Keratinocyte (primary cell): Measurements from ENCODE around the gene PRDX5. TPM values are rescaled to one million over a fixed set of nuclear protein-coding genes. Genes with fewer than 3 reads are reported as not detected.

Experiments used
- DNase-seq: peaks from one replicate; pipeline ENCODE4 v3.0.0-alpha.2; 2011; ENCODE audit warnings: low read depth, missing footprints, low spot score
- FAIRE-seq: peaks from 2 replicates; lab custom pipeline; 2011; peaks lifted over from hg19 to GRCh38; lab: Jason Lieb, UNC
- H2AFZ ChIP-seq: 2 replicates; pipeline ENCODE4 v1.6.0; 2012; ENCODE audit warnings: low read length, control low read depth, inconsistent platforms; ENCODE audit not compliant: control insufficient read depth
- H3K27ac ChIP-seq: 2 replicates; pipeline ENCODE4 v1.5.1; 2011; ENCODE audit warnings: low read length; ENCODE audit not compliant: control insufficient read depth, insufficient read depth
- H3K27me3 ChIP-seq: 3 replicates; pipeline ENCODE4 v1.6.0; 2011; ENCODE audit warnings: low read length; ENCODE audit not compliant: control insufficient read depth, insufficient read depth; ENCODE audit errors: extremely low read depth
- H3K36me3 ChIP-seq, 2 experiments: 2 replicates in 1 of 2; 3 replicates in 1 of 2; pipeline ENCODE4 v1.5.1; 2011; ENCODE audit warnings: low read length in 2 of 2, mild to moderate bottlenecking in 1 of 2; ENCODE audit not compliant: control insufficient read depth in 2 of 2, insufficient read depth in 2 of 2; ENCODE audit errors: extremely low read depth in 1 of 2
- H3K4me1 ChIP-seq: 3 replicates; pipeline ENCODE4 v1.5.1; 2011; ENCODE audit warnings: low read length; ENCODE audit not compliant: control insufficient read depth, insufficient read depth; ENCODE audit errors: extremely low read depth
- H3K4me2 ChIP-seq: 3 replicates; pipeline ENCODE4 v1.6.0; 2011; ENCODE audit warnings: low read depth, low read length; ENCODE audit not compliant: control insufficient read depth, insufficient read depth; ENCODE audit errors: extremely low read depth
- H3K4me3 ChIP-seq, 3 experiments: fragments of 200-600 bp in 1 of 3; sonication (generic) in 1 of 3; 2 replicates in 2 of 3; 3 replicates in 1 of 3; pipeline ENCODE4 v1.5.1; 2011 to 2016; ENCODE audit warnings: low read length in 3 of 3, mild to moderate bottlenecking in 3 of 3, control low read depth in 2 of 3, inconsistent platforms in 1 of 3, low read depth in 1 of 3, mixed read lengths in 1 of 3, mixed run types in 1 of 3, moderate library complexity in 1 of 3; ENCODE audit not compliant: control insufficient read depth in 2 of 3, insufficient read depth in 2 of 3; ENCODE audit errors: extremely low read depth in 1 of 3
- H3K79me2 ChIP-seq: 2 replicates; pipeline ENCODE4 v1.6.0; 2012; ENCODE audit warnings: low read length; ENCODE audit not compliant: control insufficient read depth, insufficient read depth
- H3K9ac ChIP-seq: 3 replicates; pipeline ENCODE4 v1.6.0; 2011; ENCODE audit warnings: low read length; ENCODE audit not compliant: control insufficient read depth, insufficient read depth; ENCODE audit errors: extremely low read depth
- H3K9me1 ChIP-seq: 3 replicates; pipeline ENCODE4 v1.6.0; 2011; ENCODE audit warnings: low read length; ENCODE audit not compliant: control insufficient read depth, insufficient read depth; ENCODE audit errors: extremely low read depth
- H3K9me3 ChIP-seq: 2 replicates; pipeline ENCODE4 v1.5.1; 2012; ENCODE audit warnings: low read depth, low read length; ENCODE audit not compliant: control insufficient read depth
- H4K20me1 ChIP-seq: 3 replicates; pipeline ENCODE4 v1.6.0; 2011; ENCODE audit warnings: low read length; ENCODE audit not compliant: control insufficient read depth, insufficient read depth; ENCODE audit errors: extremely low read depth
- EZH2 ChIP-seq: IDR thresholded peaks from one replicate; pipeline ENCODE4 v1.6.1; 2012; ENCODE audit warnings: inconsistent platforms, mild to moderate bottlenecking, low read length, moderate library complexity
- dilution Hi-C: fragments of 300-500 bp; cut with MboI; formaldehyde crosslinking; loops from one replicate; pipeline ENCODE4 v1.7.0; 2020; ENCODE audit warnings: low sequenced_read_pairs; ENCODE audit not compliant: extremely low pct_ligation_motif_present
- polyA plus RNA-seq, 5 experiments: library from polyadenylated mRNA; depleted of rRNA in 3 of 5; stranded (reverse) in 3 of 5; stranded (forward) in 1 of 5; unstranded in 1 of 5; fragments of >200 nt; gene quantifications; 1 replicate in 1 of 5; 2 replicates in 3 of 5; 3 replicates in 1 of 5; pipeline versions ENCODE4 v1.2.1 to v1.2.3, GENCODE V29; 2011 to 2012; ENCODE audit warnings: missing spikeins in 2 of 5, low read depth in 1 of 5, low replicate concordance in 1 of 5
- TF ChIP-seq, protein P1 (sequence below), 3 experiments: IDR thresholded peaks in 1 of 3; conservative IDR thresholded peaks in 1 of 3; optimal IDR thresholded peaks in 1 of 3; 2 replicates in 2 of 3; 3 replicates in 1 of 3; pipeline versions ENCODE3 to v1.5.1; 2011; ENCODE audit warnings: low read length in 3 of 3, mild to moderate bottlenecking in 3 of 3, moderate library complexity in 2 of 3, control low read depth in 1 of 3, inconsistent platforms in 1 of 3; ENCODE audit not compliant: insufficient read depth in 2 of 3; ENCODE audit errors: extremely low read depth in 1 of 3

The PRDX5 gene
- polyA plus RNA-seq, 1 donor (not counting 4 experiments of a cell fraction or from before 2014, with no cell fraction given), result 590 TPM

DNA sequence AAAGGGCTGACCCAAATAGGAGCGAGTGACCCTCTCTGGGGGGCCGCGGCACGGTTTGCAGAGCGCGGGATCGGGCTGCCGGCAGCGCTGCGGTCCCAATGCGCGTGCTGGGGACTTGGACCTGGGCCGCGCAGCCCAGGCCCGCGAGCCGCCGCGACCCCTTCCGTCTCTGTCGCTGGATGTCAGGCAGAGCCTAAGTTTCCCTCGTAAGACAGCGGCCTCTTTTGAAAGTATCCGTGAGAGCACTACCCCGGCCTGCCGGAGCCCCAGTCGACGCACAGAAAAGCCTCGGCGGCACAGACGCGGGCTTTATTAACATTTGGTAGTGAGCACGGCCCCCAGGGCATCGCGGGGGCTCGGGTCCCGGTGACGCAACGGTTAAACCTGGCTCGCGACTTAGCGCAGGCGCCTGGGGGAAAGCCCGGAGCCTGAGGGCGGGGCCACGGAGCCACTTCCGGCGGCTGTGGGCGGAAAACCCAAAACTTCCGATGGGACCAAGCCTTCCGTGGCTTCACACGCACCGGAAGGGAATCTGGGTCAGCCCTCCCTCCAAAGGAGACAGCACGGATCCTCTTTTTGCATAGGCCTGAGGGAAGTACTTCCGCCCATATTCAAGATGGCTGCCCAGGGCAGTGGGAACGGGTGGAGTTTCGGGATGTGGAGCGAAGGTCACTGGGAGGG lies 48.2 kb upstream of the PRDX5 start:
- Histone ChIP-seq H2AFZ (no peak overlapping the region), H3K4me3 (peak overlapping the region; percentile 35 to 76 (median 70)), H3K4me1 (peaks cover 55% of the 10 kb centered on the region), H3K4me2 (peak overlapping the region; percentile 87), H3K9me1 (no peaks in the 10 kb centered on the region), H3K9me3 (no peaks in the 10 kb centered on the region), H4K20me1 (no peaks in the 10 kb centered on the region), H3K27me3 (no peaks in the 10 kb centered on the region), H3K36me3 (peaks cover 10 to 27% of the 10 kb centered on the region in 2 experiments), H3K9ac (peak overlapping the region; percentile 72), H3K27ac (peak overlapping the region; percentile 78), H3K79me2 (no peaks in the 10 kb centered on the region)
- no peak for TF ChIP-seq EZH2
- TF ChIP-seq, protein P1, sequence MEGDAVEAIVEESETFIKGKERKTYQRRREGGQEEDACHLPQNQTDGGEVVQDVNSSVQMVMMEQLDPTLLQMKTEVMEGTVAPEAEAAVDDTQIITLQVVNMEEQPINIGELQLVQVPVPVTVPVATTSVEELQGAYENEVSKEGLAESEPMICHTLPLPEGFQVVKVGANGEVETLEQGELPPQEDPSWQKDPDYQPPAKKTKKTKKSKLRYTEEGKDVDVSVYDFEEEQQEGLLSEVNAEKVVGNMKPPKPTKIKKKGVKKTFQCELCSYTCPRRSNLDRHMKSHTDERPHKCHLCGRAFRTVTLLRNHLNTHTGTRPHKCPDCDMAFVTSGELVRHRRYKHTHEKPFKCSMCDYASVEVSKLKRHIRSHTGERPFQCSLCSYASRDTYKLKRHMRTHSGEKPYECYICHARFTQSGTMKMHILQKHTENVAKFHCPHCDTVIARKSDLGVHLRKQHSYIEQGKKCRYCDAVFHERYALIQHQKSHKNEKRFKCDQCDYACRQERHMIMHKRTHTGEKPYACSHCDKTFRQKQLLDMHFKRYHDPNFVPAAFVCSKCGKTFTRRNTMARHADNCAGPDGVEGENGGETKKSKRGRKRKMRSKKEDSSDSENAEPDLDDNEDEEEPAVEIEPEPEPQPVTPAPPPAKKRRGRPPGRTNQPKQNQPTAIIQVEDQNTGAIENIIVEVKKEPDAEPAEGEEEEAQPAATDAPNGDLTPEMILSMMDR (optimal IDR thresholded peaks at IDR 0.05 in 1 of 3, IDR thresholded peaks at IDR 0.05 in 1 of 3, conservative IDR thresholded peaks at IDR 0.05 in 1 of 3; ENCODE audit: extremely low read depth in 1 of 3, insufficient read depth in 2 of 3, low read length in 3 of 3), result no peak
- no peak for FAIRE-seq
- dilution Hi-C loops, result no loop called here
- peak; percentile 97 for DNase-seq

DNA sequence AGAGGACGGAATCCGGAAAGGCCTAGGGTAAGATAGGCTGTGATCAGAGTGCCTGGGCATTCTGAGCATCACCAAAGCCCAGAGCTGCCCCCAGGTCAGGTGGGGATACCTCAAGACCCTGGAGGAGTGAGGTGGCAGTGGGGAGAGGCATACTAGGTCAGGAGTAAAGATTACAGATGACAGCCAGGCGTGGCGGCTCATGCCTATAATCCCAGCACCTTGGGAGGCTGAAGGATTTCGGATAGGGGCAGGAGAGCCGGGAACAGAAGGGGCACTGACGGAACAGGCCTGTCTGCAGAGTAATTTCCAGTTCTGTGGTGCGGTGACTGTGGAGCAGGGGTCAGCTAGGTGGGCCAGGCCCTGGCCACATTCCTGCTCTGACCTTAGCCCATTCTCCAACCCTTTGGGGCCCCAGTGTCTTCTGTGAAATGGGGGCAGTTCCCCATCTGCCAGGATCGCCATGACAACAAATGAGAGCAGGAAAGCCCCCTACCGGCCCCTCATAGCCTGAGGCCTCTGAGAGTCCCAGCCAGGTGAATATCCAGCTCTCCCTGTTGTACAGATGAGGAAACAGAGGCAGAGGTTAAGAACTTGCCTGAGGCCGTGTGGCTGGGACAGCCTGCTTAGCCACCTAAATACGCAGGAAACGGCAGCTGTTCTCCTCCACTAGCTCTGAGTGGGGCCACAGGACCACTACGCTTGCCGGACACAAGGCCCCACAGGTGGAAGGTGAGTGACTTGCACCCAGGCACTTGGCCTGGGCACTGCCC lies 42.7 kb upstream of the PRDX5 start:
- Histone ChIP-seq H3K9ac (no peak overlapping the region), H3K27me3 (no peaks in the 10 kb centered on the region), H3K27ac (no peak overlapping the region), H3K36me3 (peaks cover 6 to 9% of the 10 kb centered on the region in 2 experiments), H3K9me3 (no peaks in the 10 kb centered on the region), H4K20me1 (no peaks in the 10 kb centered on the region), H3K9me1 (no peaks in the 10 kb centered on the region), H3K4me3 (no peak overlapping the region), H3K4me1 (peaks cover 31% of the 10 kb centered on the region), H3K79me2 (peaks cover 7% of the 10 kb centered on the region), H3K4me2 (no peak overlapping the region), H2AFZ (no peak overlapping the region)
- FAIRE-seq, result no peak
- no peak for TF ChIP-seq EZH2
- TF ChIP-seq, protein P1 (optimal IDR thresholded peaks at IDR 0.05 in 1 of 3, IDR thresholded peaks at IDR 0.05 in 1 of 3, conservative IDR thresholded peaks at IDR 0.05 in 1 of 3; ENCODE audit: extremely low read depth in 1 of 3, insufficient read depth in 2 of 3, low read length in 3 of 3), result no peak
- dilution Hi-C loops, result no loop called here
- no peak for DNase-seq
